SU-DHL-6 (cell line): Measurements from ENCODE around the gene LXN.

Experiments used
- H2AFZ ChIP-seq: fragments of 200-600 bp; sonication (generic); 2 replicates; pipeline ENCODE4 v1.6.1; 2014; ENCODE audit warnings: low read depth, mild to moderate bottlenecking, moderate library complexity, mixed read lengths, antibody characterized with exemption, low read length; ENCODE audit not compliant: severe bottlenecking
- H3F3A ChIP-seq: fragments of 200-600 bp; shearing (Covaris generic); 2 replicates; pipeline ENCODE4 v1.6.0; 2016; ENCODE audit warnings: antibody characterized with exemption, mild to moderate bottlenecking; ENCODE audit not compliant: insufficient read depth
- H3K27ac ChIP-seq: fragments of 200-600 bp; sonication (generic); 2 replicates; pipeline ENCODE4 v1.5.1; 2016; ENCODE audit warnings: low read depth, mild to moderate bottlenecking, low read length, moderate library complexity, mixed read lengths
- H3K27me3 ChIP-seq: fragments of 200-600 bp; sonication (generic), shearing (Covaris generic); 2 replicates; pipeline ENCODE4 v1.6.0; 2014; ENCODE audit warnings: mild to moderate bottlenecking, low read length
- H3K36me3 ChIP-seq: fragments of 200-600 bp; sonication (generic); 2 replicates; pipeline ENCODE4 v1.6.1; 2014; ENCODE audit warnings: mild to moderate bottlenecking, low read length, mixed read lengths
- H3K4me2 ChIP-seq: fragments of 300-600, 200-600 bp; shearing (Covaris generic), sonication (generic); 2 replicates; pipeline ENCODE4 v1.6.0; 2014; ENCODE audit warnings: low read length, low read depth, mild to moderate bottlenecking; ENCODE audit not compliant: poor library complexity, severe bottlenecking
- H3K4me3 ChIP-seq: fragments of 200-600 bp; sonication (generic); 2 replicates; pipeline ENCODE4 v1.5.1; 2014; ENCODE audit warnings: antibody characterized with exemption, low read length, mild to moderate bottlenecking, mixed read lengths; ENCODE audit not compliant: insufficient read depth, poor library complexity, severe bottlenecking
- H3K79me2 ChIP-seq: fragments of 200-600 bp; sonication (generic); 2 replicates; pipeline ENCODE4 v1.6.1; 2014; ENCODE audit warnings: mild to moderate bottlenecking, low read length, moderate library complexity; ENCODE audit not compliant: insufficient read depth
- H3K9ac ChIP-seq: fragments of 200-600 bp; sonication (generic); 2 replicates; pipeline ENCODE4 v1.7.0; 2014; ENCODE audit warnings: mild to moderate bottlenecking, low read length
- H3K9me2 ChIP-seq: fragments of 200-600 bp; sonication (generic); replicated peaks from 2 replicates; pipeline ENCODE4 v1.6.1; 2014; ENCODE audit warnings: low read length; ENCODE audit not compliant: insufficient read depth
- H3K9me3 ChIP-seq: fragments of 200-600 bp; sonication (generic); 2 replicates; pipeline ENCODE4 v1.6.1; 2014; ENCODE audit warnings: low read length, mixed read lengths; ENCODE audit not compliant: insufficient read depth
- H4K20me1 ChIP-seq: fragments of 200-600 bp; sonication (generic); 2 replicates; pipeline ENCODE4 v1.6.1; 2014; ENCODE audit warnings: low read depth, mild to moderate bottlenecking, antibody characterized with exemption, low read length, moderate library complexity, mixed read lengths
- CTCF ChIP-seq: fragments of 200-600 bp; sonication (generic); IDR thresholded peaks from one replicate; pipeline ENCODE4 v1.5.1; 2017; ENCODE audit warnings: antibody characterized with exemption, mild to moderate bottlenecking, low read length, moderate library complexity; ENCODE audit not compliant: insufficient read depth, poor library complexity, severe bottlenecking
- EZH2phosphoT487 ChIP-seq: fragments of 200-600 bp; sonication (generic), shearing (Covaris generic); conservative IDR thresholded peaks from 2 replicates; pipeline ENCODE4 v1.6.1; 2018; ENCODE audit warnings: mild to moderate bottlenecking, antibody characterized with exemption, low read length, moderate library complexity, mixed read lengths

LXN gene

GRCh38 chr3:158717576-158717975, 45.1 kb upstream of the LXN start:
- Histone ChIP-seq H2AFZ (no peak overlapping the region), H3K79me2 (no peaks in the 10 kb centered on the region), H3K27me3 (no peaks in the 10 kb centered on the region), H3K9me2 (no peaks in the 10 kb centered on the region), H3K9ac (no peak overlapping the region), H3K9me3 (no peaks in the 10 kb centered on the region), H3K4me3 (no peak overlapping the region), H3K27ac (no peak overlapping the region), H4K20me1 (no peaks in the 10 kb centered on the region), H3F3A (no peaks in the 10 kb centered on the region), H3K4me2 (no peak overlapping the region), H3K36me3 (no peaks in the 10 kb centered on the region)
- no peak for TF ChIP-seq CTCF
- TF ChIP-seq EZH2phosphoT487: no peak

- Histone ChIP-seq H3K9ac (no peak overlapping the region), H3K79me2 (no peaks in the 10 kb centered on the region), H3K4me2 (no peak overlapping the region), H3F3A (no peaks in the 10 kb centered on the region), H4K20me1 (no peaks in the 10 kb centered on the region), H3K9me3 (no peaks in the 10 kb centered on the region), H3K9me2 (no peaks in the 10 kb centered on the region), H3K4me3 (no peak overlapping the region), H3K27ac (no peak overlapping the region), H3K27me3 (no peaks in the 10 kb centered on the region), H3K36me3 (0 out of 2 replicates have a peak, but pooled peaks cover under 1% of the 10 kb centered on the region), H2AFZ (no peak overlapping the region)
- TF ChIP-seq CTCF (no peak), EZH2phosphoT487 (no peak)
Observed at GRCh38 chr3:158713094-158713499, 40.6 kb upstream of the LXN start.

DNA sequence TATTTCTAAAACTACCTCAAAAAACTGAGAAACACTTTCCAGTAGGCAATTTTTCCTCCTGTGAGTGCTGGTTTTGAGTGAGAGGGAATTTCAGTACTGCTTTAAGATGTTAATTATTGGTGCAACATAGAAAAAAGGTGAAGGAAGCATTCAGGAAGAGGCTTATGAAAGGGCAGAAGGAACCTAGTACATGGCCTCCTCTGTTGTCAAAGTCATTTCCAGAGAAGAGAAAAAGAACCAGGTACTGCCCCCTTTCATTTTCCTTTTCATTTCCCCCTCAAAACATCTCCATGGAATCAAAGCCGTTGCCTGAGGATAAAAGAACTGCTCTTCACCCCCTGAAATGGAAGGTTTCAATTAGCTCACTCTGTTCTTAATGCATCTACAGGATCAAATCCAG, 40.0 kb upstream of the LXN start:
- no peaks in the 10 kb centered on the region for H3K27me3 ChIP-seq
- H3K9me2 ChIP-seq: no peaks in the 10 kb centered on the region
- no peak overlapping the region for H2AFZ ChIP-seq
- H3K79me2 ChIP-seq: no peaks in the 10 kb centered on the region
- no peaks in the 10 kb centered on the region for H3F3A ChIP-seq
- no peaks in the 10 kb centered on the region for H3K9me3 ChIP-seq
- H3K36me3 ChIP-seq: 0 out of 2 replicates have a peak, but pooled peaks cover 3% of the 10 kb centered on the region
- H3K4me2 ChIP-seq: no peak overlapping the region
- H3K4me3 ChIP-seq: no peak overlapping the region
- H3K9ac ChIP-seq: no peak overlapping the region
- no peak for TF ChIP-seq EZH2phosphoT487
- no peak for TF ChIP-seq CTCF
- no peaks in the 10 kb centered on the region for H4K20me1 ChIP-seq
- no peak overlapping the region for H3K27ac ChIP-seq
